H9 (cell line): ENCODE measurements around the gene TGM2. TPM values are rescaled to one million over a fixed set of nuclear protein-coding genes. Genes with fewer than 3 reads are reported as not detected.

ENCODE experiments used
- DNase-seq: peaks from one replicate; pipeline ENCODE4 v3.0.0-alpha.2; 2017
- H2AFZ ChIP-seq: one replicate; pipeline ENCODE4 v1.6.1; 2013; ENCODE audit warnings: mild to moderate bottlenecking, low read length, control low read depth, moderate library complexity
- H2AK5ac ChIP-seq: 2 replicates; pipeline ENCODE4 v1.6.1; 2013; ENCODE audit warnings: low read length, control low read depth, mixed read lengths; ENCODE audit not compliant: insufficient read length
- H2BK120ac ChIP-seq: one replicate; pipeline ENCODE4 v1.6.1; 2013; ENCODE audit warnings: low read depth, mild to moderate bottlenecking, low read length, control low read depth, inconsistent platforms; ENCODE audit not compliant: poor library complexity, severe bottlenecking
- H2BK12ac ChIP-seq: 2 replicates; pipeline ENCODE4 v1.6.1; 2013; ENCODE audit warnings: low read length, control low read depth, mixed read lengths, low read depth; ENCODE audit not compliant: insufficient read length
- H2BK15ac ChIP-seq: 2 replicates; pipeline ENCODE4 v1.6.1; 2013; ENCODE audit warnings: low read depth, low read length, control low read depth
- H2BK20ac ChIP-seq: one replicate; pipeline ENCODE4 v1.6.1; 2013; ENCODE audit warnings: low read depth, mild to moderate bottlenecking, low read length, control low read depth, inconsistent platforms; ENCODE audit not compliant: poor library complexity, severe bottlenecking
- H2BK5ac ChIP-seq: 2 replicates; pipeline ENCODE4 v1.6.1; 2013; ENCODE audit warnings: low read length, control low read depth, mixed read lengths; ENCODE audit not compliant: insufficient read length
- H3K14ac ChIP-seq: 2 replicates; pipeline ENCODE4 v1.6.1; 2013; ENCODE audit warnings: low read length, control low read depth; ENCODE audit not compliant: insufficient read depth
- H3K18ac ChIP-seq: 2 replicates; pipeline ENCODE4 v1.6.1; 2013; ENCODE audit warnings: low read depth, mild to moderate bottlenecking, mixed read lengths, low read length, control low read depth; ENCODE audit not compliant: insufficient read length
- H3K23ac ChIP-seq: 2 replicates; pipeline ENCODE4 v1.6.1; 2013; ENCODE audit warnings: low read length, control low read depth, mixed read lengths, low read depth; ENCODE audit not compliant: insufficient read length
- H3K23me2 ChIP-seq: 2 replicates; pipeline ENCODE4 v1.6.1; 2013; ENCODE audit warnings: low read depth, mild to moderate bottlenecking, mixed read lengths, low read length, control low read depth; ENCODE audit not compliant: insufficient read length, poor library complexity, severe bottlenecking
- H3K27ac ChIP-seq: 2 replicates; pipeline ENCODE4 v1.5.1; 2013; ENCODE audit warnings: low read length, control low read depth, mixed read lengths, low read depth; ENCODE audit not compliant: insufficient read length
- H3K27me3 ChIP-seq: 2 replicates; pipeline ENCODE4 v1.6.1; 2013; ENCODE audit warnings: low read length, control low read depth, inconsistent platforms; ENCODE audit not compliant: insufficient read depth
- H3K4ac ChIP-seq: 2 replicates; pipeline ENCODE4 v1.6.1; 2013; ENCODE audit warnings: low read depth, mild to moderate bottlenecking, control low read depth, inconsistent platforms, low read length, moderate library complexity
- H3K4me1 ChIP-seq: 2 replicates; pipeline ENCODE4 v1.6.1; 2013; ENCODE audit warnings: low read length, control low read depth, inconsistent platforms; ENCODE audit not compliant: insufficient read depth
- H3K4me2 ChIP-seq: 2 replicates; pipeline ENCODE4 v1.6.1; 2013; ENCODE audit warnings: low read length, control low read depth, mixed read lengths; ENCODE audit not compliant: insufficient read length, insufficient read depth
- H3K56ac ChIP-seq: 2 replicates; pipeline ENCODE4 v1.6.1; 2013; ENCODE audit warnings: low read depth, mild to moderate bottlenecking, mixed read lengths, low read length, control low read depth; ENCODE audit not compliant: insufficient read length
- H3K79me1 ChIP-seq: 2 replicates; pipeline ENCODE4 v1.6.1; 2013; ENCODE audit warnings: low read depth, mild to moderate bottlenecking, moderate library complexity, low read length, control low read depth, inconsistent platforms; ENCODE audit not compliant: insufficient read depth, poor library complexity, severe bottlenecking
- H3K79me2 ChIP-seq: 2 replicates; pipeline ENCODE4 v1.6.1; 2013; ENCODE audit warnings: low read length, control low read depth, inconsistent platforms; ENCODE audit not compliant: insufficient read depth
- H3K9ac ChIP-seq: 2 replicates; pipeline ENCODE4 v1.6.1; 2013; ENCODE audit warnings: low read length, control low read depth, mixed read lengths; ENCODE audit not compliant: insufficient read length; ENCODE audit errors: extremely low read depth
- H3K9me3 ChIP-seq: one replicate; pipeline ENCODE4 v1.6.1; 2013; ENCODE audit warnings: low read depth, low read length, inconsistent platforms; ENCODE audit not compliant: control insufficient read depth
- H3T11ph ChIP-seq: one replicate; pipeline ENCODE4 v1.6.1; 2013; ENCODE audit warnings: mild to moderate bottlenecking, low read length, control low read depth, inconsistent platforms
- H4K20me1 ChIP-seq: one replicate; pipeline ENCODE4 v1.6.1; 2013; ENCODE audit not compliant: control insufficient read depth, insufficient read length, insufficient read depth
- H4K5ac ChIP-seq: 2 replicates; pipeline ENCODE4 v1.6.1; 2013; ENCODE audit warnings: low read depth, mild to moderate bottlenecking, mixed read lengths, low read length, control low read depth; ENCODE audit not compliant: insufficient read length
- H4K8ac ChIP-seq: replicated peaks from 2 replicates; pipeline ENCODE4 v1.6.1; 2013; ENCODE audit warnings: low read length, control low read depth, mixed read lengths, low read depth; ENCODE audit not compliant: insufficient read length
- H4K91ac ChIP-seq: 2 replicates; pipeline ENCODE4 v1.6.1; 2013; ENCODE audit warnings: low read depth, mild to moderate bottlenecking, moderate library complexity, mixed read lengths, low read length, control low read depth; ENCODE audit not compliant: insufficient read length
- H3K27ac Mint-ChIP-seq, 3 experiments: 2 replicates in 2 of 3; 3 replicates in 1 of 3; pipeline ENCODE4 v1.8.0; 2020 to 2021; ENCODE audit warnings: mixed read lengths in 3 of 3, mild to moderate bottlenecking in 1 of 3, moderate library complexity in 1 of 3
- H3K27me3 Mint-ChIP-seq: 2 replicates; pipeline ENCODE4 v1.8.0; 2021; ENCODE audit warnings: low read depth, mild to moderate bottlenecking, moderate library complexity, mixed read lengths
- H3K36me3 Mint-ChIP-seq, 3 experiments: 2 replicates in 2 of 3; 3 replicates in 1 of 3; pipeline ENCODE4 v1.8.0; 2020 to 2021; ENCODE audit warnings: low read depth in 3 of 3, mixed read lengths in 3 of 3; ENCODE audit not compliant: insufficient read depth in 1 of 3
- H3K4me1 Mint-ChIP-seq, 2 experiments: 2 replicates each; pipeline ENCODE4 v1.8.0; 2020; ENCODE audit warnings: mixed read lengths in 2 of 2
- H3K4me3 Mint-ChIP-seq, 2 experiments: 2 replicates in 1 of 2; 3 replicates in 1 of 2; pipeline ENCODE4 v1.8.0; 2020 to 2021; ENCODE audit warnings: mild to moderate bottlenecking in 2 of 2, mixed read lengths in 2 of 2, moderate library complexity in 1 of 2
- H3K9me3 Mint-ChIP-seq, 2 experiments: 2 replicates in 1 of 2; 3 replicates in 1 of 2; pipeline ENCODE4 v1.8.0; 2020; ENCODE audit warnings: mild to moderate bottlenecking in 2 of 2, mixed read lengths in 2 of 2, moderate library complexity in 1 of 2
- WGBS: extraction: QIAGEN DNeasy Blood & Tissue Kit; methylation state at CpG from one replicate; pipeline ENCODE4 v1.1.7; 2013; ENCODE audit warnings: missing lambda C conversion rate, low lambda C conversion rate, mixed read lengths; ENCODE audit not compliant: insufficient read length; ENCODE audit errors: extremely low coverage; 5-methylcytosine and 5-hydroxymethylcytosine counted together
- total RNA-seq: library from RNA; stranded (reverse); gene quantifications from 2 replicates; pipeline ENCODE4 v1.2.1, GENCODE V29; 2021
- TF ChIP-seq, protein P1 (sequence below): fragments of 200-600 bp; sonication (generic); conservative IDR thresholded peaks from 3 replicates; pipeline ENCODE4 v1.8.0; 2021; ENCODE audit warnings: antibody characterized with exemption, mild to moderate bottlenecking

TGM2 gene
- total RNA-seq, 1 experiment from 2014 or later: 1.1 TPM

DNA sequence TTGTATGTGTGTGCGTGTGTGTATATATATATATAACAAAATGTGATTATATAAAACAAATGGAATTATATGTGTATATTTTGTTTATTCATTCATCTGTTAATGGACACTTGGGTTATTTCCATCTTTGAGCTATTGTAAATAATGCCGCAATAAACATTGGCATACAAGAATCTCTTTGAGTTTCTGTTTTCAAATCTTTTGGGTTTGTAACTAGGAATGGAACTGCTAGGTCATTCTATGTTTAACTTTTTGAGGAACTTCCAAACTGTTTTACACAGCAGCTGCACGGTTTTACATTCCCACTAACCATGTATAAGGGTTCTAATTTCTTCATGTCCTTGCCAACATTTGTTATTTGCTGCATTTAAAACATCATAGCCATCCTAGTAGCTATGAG, 39.9 kb upstream of the TGM2 start:
- no peaks in the 10 kb centered on the region for H3K36me3 Mint-ChIP-seq
- no peaks in the 10 kb centered on the region for H3K4me1 ChIP-seq
- TF ChIP-seq, protein P1, sequence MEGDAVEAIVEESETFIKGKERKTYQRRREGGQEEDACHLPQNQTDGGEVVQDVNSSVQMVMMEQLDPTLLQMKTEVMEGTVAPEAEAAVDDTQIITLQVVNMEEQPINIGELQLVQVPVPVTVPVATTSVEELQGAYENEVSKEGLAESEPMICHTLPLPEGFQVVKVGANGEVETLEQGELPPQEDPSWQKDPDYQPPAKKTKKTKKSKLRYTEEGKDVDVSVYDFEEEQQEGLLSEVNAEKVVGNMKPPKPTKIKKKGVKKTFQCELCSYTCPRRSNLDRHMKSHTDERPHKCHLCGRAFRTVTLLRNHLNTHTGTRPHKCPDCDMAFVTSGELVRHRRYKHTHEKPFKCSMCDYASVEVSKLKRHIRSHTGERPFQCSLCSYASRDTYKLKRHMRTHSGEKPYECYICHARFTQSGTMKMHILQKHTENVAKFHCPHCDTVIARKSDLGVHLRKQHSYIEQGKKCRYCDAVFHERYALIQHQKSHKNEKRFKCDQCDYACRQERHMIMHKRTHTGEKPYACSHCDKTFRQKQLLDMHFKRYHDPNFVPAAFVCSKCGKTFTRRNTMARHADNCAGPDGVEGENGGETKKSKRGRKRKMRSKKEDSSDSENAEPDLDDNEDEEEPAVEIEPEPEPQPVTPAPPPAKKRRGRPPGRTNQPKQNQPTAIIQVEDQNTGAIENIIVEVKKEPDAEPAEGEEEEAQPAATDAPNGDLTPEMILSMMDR: no peak
- no peaks in the 10 kb centered on the region for H3K23me2 ChIP-seq
- H2BK12ac ChIP-seq: no peak overlapping the region
- H3K18ac ChIP-seq: no peak overlapping the region
- no peak overlapping the region for H2BK5ac ChIP-seq
- H3K27me3 ChIP-seq: no peaks in the 10 kb centered on the region
- H4K8ac ChIP-seq: no peak overlapping the region
- H3K23ac ChIP-seq: no peak overlapping the region
- H2BK120ac ChIP-seq: no peak overlapping the region
- no peaks in the 10 kb centered on the region for H3K79me1 ChIP-seq
- H3K9me3 ChIP-seq: no peaks in the 10 kb centered on the region
- H2BK15ac ChIP-seq: no peak overlapping the region
- no peak overlapping the region for H2AFZ ChIP-seq
- H4K20me1 ChIP-seq: no peaks in the 10 kb centered on the region
- peaks cover 2 to 4% of the 10 kb centered on the region in 2 experiments; a peak in 1 of 4 replicates for H3K4me1 Mint-ChIP-seq
- no peak overlapping the region for H3K56ac ChIP-seq
- no peak overlapping the region for H2BK20ac ChIP-seq
- H3K27ac Mint-ChIP-seq: no peak overlapping the region
- H3K27me3 Mint-ChIP-seq: peaks cover 10% of the 10 kb centered on the region
- H3K27ac ChIP-seq: no peak overlapping the region
- H4K5ac ChIP-seq: no peak overlapping the region
- H3K9ac ChIP-seq: no peak overlapping the region
- no peaks in the 10 kb centered on the region for H3K9me3 Mint-ChIP-seq
- no peak overlapping the region for H4K91ac ChIP-seq
- H3K14ac ChIP-seq: no peak overlapping the region
- H3K4me3 Mint-ChIP-seq: no peak overlapping the region
- H3T11ph ChIP-seq: no peak overlapping the region
- no peaks in the 10 kb centered on the region for H3K79me2 ChIP-seq
- no peak overlapping the region for H3K4ac ChIP-seq
- H2AK5ac ChIP-seq: no peak overlapping the region
- H3K4me2 ChIP-seq: no peak overlapping the region
- no CpG with 5 or more reads among the region's 3 CpGs for WGBS
- no peak for DNase-seq
